NCI-H187 treated with DMSO at 0.1 percent for 48 hours (cell line): Measurements from ENCODE around the gene RASD2.

ENCODE experiments used
- DNase-seq: peaks from one replicate; lab custom pipeline; 2025; lab: John Stamatoyannopoulos, UW

Gene RASD2

DNA sequence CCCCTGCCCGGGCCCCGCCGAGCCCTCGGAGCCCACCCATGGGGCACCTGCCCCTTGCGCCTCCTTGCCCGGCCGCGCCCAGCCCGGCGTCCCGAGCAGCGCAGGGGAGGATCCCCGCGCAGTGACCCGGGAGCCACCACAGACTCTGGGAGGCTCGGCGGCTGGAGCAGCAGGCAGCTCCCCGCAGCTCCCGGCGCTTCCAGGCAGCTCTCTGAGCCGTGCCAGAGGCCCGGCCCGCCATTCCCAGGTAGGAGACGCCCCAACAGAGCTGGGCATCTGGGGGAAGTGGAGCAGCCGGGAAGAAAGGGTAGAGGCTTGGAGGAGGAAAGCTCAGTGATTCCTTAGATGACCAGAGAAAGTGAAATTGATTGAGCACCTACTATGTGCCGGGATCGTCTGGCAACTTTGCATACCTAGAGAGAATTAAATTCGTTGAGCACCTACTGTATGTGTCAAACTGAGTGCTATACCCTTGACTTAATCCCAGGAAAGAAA, 670 bp downstream of the RASD2 start:
- DNase-seq: no peak

DNA sequence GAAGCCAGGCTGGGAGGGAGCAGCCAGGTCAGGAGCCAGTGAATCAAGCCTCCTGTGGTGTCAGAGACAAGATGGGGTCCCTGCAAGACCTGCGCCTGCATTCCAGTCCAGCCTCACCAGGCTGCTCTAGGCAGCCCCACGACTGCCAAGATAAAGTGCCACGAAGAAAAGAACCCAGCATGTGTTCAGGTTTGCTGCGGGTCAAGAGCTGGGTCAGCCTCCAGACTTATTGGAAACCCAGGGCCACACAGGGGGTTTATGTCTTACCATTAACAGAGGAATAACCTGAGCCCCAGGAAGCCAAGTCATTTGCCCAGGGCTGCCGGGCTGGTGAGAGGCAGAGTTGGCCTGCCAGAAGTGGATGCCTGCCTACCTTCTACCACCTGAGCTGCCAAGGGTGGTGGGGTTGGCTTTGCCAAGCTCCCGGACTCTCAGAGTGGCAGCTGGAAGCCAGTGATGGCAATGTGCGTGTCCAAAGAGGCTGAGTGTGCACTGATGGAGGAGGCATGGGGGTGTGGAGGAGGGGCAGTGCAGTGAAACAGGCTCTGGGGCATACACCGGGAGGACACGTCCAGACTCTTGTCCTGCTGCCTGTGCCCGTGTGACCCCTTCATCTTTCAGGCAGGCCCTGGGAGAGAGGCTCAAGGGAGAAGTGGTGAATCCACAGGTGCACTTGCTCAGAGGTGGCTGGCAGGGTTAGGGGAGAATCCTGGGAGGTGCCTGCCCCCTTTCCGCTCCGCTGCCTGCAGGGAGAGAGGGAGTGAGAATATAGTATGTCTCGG, 1.7 kb downstream of the RASD2 start:
- DNase-seq: no peak

GRCh38 chr22:35542939-35543516, 2.4 kb downstream of the RASD2 start:
- DNase-seq: no peak

DNA sequence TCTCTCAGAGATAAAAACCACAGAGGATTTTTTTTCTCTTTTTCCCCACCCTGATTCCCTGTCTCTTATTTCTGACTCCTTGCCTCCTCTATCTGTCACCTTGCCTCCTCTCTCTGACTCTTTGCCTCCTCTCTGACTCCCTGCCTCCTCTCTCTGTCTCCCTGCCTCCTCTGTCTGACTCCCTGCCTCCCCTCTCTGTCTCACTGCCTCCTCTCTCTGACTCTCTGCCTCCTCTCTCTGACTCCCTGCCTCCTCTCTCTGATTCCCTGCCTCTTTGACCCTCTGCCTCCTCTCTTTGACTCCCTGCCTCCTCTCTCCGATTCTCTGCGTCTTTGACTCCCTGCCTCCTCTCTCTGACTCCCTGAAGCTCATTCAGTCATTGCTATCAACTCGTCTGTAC, 3.1 kb downstream of the RASD2 start:
- no peak for DNase-seq

- DNase-seq: no peak
Observed at GRCh38 chr22:35544189-35544588, 3.6 kb downstream of the RASD2 start.

DNA sequence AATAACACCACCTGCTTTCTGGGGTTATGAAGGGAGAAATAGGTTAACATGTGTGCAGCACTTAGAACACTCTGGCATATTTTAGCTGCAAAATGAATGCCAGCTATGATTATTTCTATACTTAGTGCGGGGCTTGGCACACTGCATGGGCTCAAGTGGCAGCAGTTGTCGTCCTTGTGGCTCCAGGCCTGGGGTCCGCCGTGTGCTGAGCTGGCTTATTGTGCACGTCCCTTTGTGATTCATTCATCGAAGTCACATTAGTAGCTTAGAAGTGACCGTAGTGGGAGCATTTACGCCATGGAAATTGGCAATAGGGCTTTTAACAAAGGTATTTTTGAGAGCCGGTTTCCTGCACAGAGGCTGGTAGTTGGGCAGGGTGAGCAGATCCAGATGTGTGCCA, 4.2 kb downstream of the RASD2 start:
- DNase-seq: no peak

- DNase-seq: no peak
Observed at GRCh38 chr22:35546886-35547285, 6.3 kb downstream of the RASD2 start.

DNA sequence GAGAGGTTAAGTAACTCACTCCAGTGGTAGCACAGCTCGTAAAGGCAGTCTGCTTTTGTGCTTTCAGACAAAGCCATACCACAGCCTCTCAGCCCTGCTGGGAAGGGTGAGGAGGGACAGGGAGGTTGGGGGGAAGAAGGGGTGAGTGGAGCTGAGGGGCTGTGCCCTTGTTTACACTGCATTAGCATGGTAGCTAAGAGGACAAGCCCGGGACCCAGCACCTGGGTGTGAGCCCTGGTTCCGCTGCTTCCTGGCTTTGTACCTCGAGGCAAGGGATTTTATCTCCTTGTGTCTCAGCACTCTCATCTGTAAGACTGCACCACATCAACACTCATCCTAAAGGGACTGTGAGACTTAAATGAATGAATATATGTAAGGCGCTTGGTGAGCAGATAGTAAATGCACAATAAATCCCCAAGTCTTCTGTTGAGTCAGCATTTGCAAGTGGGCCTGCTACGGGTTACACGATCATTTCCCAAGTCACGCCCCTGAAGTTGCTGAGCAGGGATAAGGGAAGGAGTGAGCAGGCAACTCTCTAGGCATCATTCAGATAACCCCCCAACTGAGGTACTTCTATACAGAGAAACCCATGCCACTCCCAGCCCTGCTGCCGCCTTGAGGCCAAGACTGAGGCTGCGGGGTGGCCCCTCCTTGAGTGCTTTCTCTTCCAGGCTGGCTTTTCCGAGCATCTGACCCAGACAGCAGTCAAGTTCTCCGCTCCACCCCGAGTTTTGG, 7.5 kb downstream of the RASD2 start:
- DNase-seq: no peak

DNA sequence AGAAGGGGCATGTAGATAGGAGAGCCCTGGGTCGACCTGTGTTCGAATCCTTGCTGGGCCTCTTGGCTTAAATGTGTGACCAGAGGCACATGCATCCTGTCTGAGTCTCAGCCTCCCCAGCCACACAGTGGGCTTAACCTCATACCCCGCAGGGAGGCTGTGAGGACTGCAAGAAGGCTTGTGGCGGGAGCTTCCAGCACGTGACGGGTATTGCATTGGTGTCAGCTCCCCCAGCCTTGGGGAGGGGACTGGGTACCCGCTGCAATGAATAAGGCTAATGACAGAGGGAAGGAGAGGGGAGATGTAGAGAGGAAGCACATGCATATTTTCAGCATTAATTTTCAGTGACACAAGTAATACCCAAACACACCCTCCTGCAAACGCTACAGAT, 8.1 kb downstream of the RASD2 start:
- no peak for DNase-seq

DNA sequence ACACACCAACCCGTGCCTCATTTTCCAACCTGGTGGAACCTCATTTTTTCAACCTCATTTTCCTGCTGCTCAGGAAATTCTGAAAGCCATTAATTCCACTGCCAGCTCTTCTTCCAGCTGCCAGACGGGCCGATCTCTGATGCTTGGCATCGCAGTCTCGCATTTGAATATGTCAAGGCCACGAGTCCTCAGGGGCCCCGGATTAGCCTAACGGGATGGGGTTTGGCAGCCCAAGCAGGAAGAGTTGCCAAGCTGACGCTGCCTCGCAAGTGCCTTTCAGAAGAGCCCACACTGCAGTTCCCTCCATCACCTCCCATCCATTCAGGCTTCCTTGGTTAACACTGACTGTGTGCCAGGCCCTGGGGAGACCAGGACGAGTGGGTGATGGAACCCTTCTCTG, 8.7 kb downstream of the RASD2 start:
- no peak for DNase-seq

GRCh38 chr22:35551549-35552177, 11.0 kb downstream of the RASD2 start:
- DNase-seq: no peak

GRCh38 chr22:35552196-35552842, 11.7 kb downstream of the RASD2 start:
- DNase-seq: no peak

DNA sequence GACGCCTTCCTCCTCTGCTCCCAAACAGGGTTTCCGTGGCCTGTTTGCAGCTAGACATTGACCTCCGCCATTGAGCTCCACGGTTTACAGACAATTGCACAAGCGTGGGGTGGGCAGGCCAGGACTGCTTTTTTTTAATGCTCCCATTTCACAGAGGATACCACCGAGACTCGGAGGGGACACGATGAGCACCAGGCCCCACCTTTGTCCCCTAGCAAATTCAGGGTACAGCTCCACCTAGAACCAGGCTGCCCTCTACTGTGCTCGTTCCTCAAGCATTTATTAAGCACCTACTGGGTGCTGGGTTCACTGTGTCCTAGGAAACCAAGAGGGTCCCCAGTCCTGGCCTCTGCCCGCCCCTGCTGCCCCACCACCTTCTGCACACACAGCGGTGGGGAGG, 12.2 kb downstream of the RASD2 start:
- DNase-seq: no peak

DNA sequence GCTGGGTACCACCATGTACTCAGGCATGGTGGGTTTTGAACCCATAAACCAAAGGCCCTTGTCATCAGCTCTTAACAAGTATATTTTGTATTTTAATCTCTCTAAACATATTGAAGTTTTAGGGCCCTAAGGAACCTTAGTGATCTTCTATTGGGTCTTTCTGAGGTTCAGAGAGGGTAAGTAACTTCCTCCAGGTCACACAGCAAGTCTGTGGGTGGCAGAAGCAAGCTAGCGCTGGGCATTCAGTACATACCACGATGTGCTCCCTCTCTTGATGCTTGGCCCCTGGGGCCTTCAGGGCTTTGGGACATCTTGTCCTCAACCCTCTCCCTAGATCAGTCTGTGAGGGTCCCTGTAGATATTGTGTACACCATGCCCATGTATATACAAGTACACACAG, 12.7 kb downstream of the RASD2 start:
- DNase-seq: no peak

DNA sequence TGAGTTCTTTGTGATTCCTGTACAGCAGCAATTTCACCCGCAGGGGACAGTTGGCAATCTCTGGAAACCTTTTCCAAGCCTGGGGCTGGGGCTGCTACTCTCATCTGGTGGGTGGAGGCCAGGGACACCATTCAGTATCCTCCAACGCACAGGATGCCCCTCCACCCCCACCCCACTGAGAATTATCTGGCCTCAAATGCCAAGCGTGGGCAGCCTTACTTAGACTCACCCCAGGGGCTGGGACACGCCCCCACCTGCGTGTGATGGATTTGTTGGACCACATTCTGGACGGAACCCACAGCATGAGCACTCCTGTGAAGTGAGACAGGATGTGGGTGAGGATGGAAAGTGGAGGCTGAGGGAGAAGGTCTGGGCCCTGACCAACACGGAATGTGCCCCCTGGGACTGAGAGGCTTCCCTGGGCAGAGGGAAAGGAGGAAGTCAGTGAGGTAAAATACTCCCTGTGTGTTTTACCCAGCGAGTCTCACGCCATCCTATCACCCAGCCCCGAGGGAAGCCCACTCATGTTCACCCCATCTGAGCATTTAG, 13.7 kb downstream of the RASD2 start:
- DNase-seq: no peak

DNA sequence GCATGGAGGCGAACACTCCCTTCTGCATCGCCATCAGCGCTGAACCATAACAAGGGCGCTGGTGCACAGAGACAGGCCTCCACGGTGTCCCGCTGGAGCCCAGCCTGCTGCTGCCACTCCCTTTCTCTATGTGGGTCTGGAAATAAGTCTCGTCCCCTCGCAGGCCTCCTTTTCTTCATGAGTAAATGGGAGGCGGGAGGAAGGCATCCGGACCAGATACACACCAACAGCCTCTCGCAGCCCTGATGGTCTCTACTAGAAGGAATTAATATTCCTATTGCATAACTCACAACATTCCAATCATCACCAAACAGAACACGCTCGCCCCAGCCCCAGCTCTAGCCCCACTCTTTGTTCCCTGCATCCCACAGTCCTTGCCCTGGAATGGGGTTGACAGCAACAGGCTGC, 14.9 kb downstream of the RASD2 start:
- no peak for DNase-seq

GRCh38 chr22:35555946-35556547, 15.4 kb downstream of the RASD2 start:
- no peak for DNase-seq

- DNase-seq: no peak
Observed at GRCh38 chr22:35556666-35557065, 16.0 kb downstream of the RASD2 start.

DNA sequence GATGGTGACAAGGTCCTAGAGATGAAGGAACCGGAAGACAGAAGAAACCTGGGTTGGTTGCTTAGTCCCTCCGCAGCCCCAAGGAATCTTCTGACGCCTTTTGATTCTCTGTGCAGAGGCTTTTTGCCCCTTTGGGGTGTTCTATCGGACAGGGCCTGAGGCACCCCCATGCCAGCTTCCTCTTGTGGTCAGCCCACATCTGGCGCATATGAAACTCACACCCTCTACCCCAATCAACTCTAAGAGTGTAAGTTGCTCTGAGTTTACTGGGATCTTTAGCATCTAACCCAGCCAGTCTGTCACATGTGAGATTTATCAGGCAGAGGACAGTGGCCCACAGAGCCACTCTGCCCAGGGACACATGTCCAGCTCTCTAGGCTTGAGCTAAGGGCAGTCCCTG, 17.4 kb downstream of the RASD2 start:
- no peak for DNase-seq

DNA sequence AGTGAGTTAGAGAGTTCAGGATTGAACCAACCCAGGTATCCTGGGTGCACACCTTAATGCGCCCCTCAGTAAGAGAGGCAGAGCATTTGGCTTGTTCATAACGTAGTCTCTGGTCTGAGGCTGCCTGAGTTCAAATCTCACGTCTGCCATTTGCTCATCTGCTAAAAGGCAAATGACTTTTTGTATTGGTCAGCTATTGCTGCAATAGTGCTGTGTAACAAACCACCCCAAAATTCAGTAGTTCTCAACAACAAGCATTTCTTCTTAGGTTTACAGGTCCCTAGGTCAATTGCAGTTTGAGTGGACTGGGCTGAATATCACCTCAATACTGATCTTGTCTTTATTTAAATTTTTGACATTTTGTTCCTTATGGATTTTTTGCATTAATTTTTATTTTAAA, 18.1 kb downstream of the RASD2 start:
- no peak for DNase-seq

GRCh38 chr22:35559354-35560005, 18.8 kb downstream of the RASD2 start:
- DNase-seq: no peak
